Stimulated activated CD4-positive, alpha-beta T cell treated with anti-CD3 and anti-CD28 coated beads, Interleukin-1b, Interleukin-23, amount 100 ng/mL, for 1 hour (primary cell): ENCODE measurements around the gene KDM4D.
"Not testable (repeated sequence)": the region's sequence is repeated elsewhere in the genome, so short reads cannot be mapped to it uniquely, and the experiment has no call there.

Experiments
- DNase-seq, 2 donors: peaks; one replicate each; pipeline ENCODE4 v3.0.0-alpha.2; 2020; ENCODE audit warnings: low read depth in 2 of 2

Gene KDM4D

DNA sequence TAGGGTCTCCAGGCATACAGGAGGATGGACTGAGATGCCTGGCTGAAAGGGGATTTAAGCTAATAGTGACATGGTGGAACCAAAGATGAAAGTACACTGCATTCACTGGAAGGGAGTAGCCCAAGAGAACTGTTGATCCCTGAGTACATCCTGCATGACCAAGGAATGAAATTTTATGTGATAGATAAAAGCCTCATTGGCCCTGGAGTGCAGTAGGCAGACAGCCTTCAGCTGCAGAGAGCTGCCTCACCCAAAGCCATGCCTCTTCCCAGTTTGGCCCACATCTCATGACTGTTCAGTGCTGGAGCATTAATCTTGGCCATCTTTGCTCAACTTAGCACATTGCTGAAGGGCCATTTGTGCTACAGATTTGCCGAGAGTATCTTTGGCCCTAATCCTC is 59.5 kb downstream of the KDM4D start:
- no peak for DNase-seq

DNA sequence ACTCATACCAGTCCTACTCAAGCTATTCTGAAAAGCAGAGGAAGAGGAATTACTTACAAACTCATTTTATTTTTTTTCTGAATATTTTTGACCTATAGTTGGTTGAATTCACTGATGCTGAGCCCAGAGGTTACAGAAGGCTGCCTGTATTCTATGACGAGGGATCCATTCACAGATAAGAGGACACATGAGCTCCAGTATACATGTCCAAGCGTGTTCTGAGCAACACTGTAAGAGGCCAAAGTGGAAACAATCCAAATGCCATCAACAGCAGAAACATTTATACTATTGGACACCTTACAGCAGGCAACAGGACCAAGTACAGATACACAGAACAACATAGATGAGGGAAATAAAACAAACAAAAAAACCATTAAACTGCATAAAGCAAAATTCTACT is 61.8 kb downstream of the KDM4D start:
- no peak for DNase-seq

DNA sequence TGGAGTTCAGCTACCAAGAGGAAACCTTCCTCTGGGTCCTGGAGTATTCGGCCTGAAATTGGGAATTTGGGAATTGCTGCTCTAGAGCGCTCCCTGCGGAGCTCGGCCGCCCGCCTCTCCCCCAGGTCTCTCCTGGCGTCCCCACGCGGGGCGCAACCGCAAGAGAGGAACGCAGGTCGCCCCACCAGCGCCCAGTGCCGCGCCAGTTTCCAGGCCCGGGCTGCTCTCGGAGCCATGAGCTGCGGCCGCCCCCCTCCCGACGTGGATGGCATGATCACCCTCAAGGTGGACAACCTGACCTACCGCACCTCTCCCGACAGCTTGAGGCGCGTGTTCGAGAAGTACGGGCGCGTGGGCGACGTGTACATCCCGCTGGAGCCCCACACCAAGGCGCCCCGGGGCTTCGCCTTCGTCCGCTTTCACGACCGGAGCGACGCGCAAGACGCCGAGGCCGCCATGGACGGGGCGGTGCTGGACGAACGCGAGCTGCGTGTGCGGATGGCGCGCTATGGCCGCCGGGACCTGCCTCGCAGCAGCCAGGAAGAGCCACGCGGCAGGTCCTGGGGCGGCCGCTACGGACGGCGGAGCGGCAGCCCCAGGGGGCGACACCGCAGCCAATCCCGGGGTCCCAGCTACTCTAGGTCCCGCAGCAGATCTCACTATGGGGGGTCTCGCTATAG is 64.0 kb downstream of the KDM4D start:
- DNase-seq = not testable (repeated sequence)

DNA sequence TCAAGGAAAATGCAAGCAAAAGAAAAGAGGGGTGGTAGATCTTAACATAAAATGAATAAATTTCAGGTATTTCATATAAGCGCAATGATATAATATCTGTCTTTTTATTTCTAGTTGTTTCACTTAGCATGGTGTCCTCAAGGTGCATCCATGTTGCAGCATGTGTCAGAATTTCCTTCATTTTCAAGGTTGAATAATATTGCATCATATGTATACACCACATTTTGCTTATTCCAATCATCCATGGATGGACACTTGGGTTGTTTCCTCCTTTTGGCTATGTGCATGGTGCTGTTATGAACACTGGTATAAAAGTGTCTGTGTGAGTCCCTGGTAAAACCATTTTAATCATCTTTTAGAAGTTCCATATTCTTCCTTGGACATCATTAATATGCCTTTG is 68.7 kb downstream of the KDM4D start:
- no peak for DNase-seq

DNA sequence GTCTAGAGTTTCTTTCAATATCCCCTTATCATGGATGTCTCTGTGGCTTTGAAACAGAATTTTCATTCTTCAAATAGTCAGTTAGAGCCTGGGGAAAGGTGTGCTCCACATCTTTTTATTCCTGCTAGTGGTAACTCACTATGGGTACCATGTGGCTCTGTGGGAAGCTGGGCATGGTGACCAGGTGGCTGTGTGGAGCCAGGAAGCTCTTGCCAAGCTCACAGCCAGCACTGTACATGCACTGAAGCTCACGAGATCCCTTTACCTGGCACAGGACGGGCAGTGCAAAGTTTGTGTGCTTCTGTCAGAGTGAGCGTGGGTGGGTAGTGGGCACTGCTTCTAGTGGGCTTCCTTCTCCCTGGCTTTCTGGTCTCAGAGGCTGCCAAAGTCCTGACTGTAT is 69.4 kb downstream of the KDM4D start:
- no peak for DNase-seq

DNA sequence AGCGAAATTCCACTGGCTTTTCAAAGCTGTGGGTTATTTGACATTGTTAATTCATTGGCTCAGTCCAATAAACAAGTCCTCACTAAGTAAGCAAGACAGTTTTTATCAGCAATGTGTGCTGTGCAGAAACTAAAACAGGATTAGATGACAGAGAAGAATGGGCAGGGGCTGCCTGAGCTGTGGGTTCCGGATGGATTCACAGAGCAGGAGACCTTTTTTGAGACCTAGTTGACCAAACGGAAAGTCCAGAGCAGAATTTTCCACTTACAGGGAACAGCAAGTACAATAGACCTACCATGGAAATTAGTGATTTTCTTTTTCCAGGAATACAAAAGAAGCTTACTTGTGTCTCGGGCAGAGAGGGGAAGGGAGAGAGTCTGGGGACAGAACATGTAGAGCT is 70.5 kb downstream of the KDM4D start:
- no peak for DNase-seq

DNA sequence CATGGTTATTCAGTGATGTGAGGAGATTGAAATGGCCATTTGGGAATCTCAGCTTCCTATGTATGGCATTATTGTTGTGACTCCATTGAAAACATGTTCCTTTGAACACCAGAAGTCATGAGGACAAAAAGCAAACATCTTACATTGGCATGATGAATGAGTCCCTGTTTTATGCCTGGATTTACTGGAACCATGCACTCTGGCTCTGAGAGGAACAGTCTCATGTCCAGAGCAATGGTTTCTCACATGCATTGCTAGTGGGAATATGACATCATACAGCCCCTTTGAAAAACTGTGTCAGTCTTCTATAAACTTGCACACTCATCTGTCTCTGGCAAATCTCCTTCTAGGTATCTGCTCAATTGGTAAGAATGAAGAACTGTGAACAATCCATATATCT is 72.3 kb downstream of the KDM4D start:
- no peak for DNase-seq
